Sigmoid colon (tissue), 7 donors: Measurements from ENCODE around the gene DMBT1. TPM values are rescaled to one million over a fixed set of nuclear protein-coding genes. Genes with fewer than 3 reads are reported as not detected.

Experiments
- DNase-seq: peaks from one replicate; pipeline ENCODE4 v3.0.0-alpha.2; 2019
- H3K27ac ChIP-seq, 4 donors: fragments of 200-600 bp; sonication (generic); one replicate each; pipeline ENCODE4 v1.5.1; 2016 to 2019; ENCODE audit warnings: mild to moderate bottlenecking in 1 of 4
- H3K27me3 ChIP-seq, 3 donors: fragments of 200-600 bp; sonication (generic); one replicate each; pipeline ENCODE4 v1.5.1; 2019; ENCODE audit warnings: mild to moderate bottlenecking in 1 of 3
- H3K36me3 ChIP-seq, 4 donors: fragments of 200-600 bp; sonication (generic); one replicate each; pipeline ENCODE4 v1.5.1; 2016 to 2019
- H3K4me1 ChIP-seq, 4 donors: fragments of 200-600 bp; sonication (generic); one replicate each; pipeline ENCODE4 v1.5.1; 2017 to 2019
- H3K4me3 ChIP-seq, 4 donors: fragments of 200-600 bp; sonication (generic); one replicate each; pipeline ENCODE4 v1.5.1; 2017 to 2019; ENCODE audit warnings: mild to moderate bottlenecking in 2 of 4, moderate library complexity in 1 of 4
- H3K9me3 ChIP-seq, 4 donors: fragments of 200-600 bp in 3 of 4; sonication (generic) in 3 of 4; one replicate each; pipeline versions ENCODE4 v1.5.1 to v1.6.1; 2013 to 2019
- CTCF ChIP-seq, 4 experiments: fragments of 450-650 bp in 3 of 4; fragments of 200-600 bp in 1 of 4; IDR thresholded peaks; one replicate each; pipeline ENCODE4 v1.5.1; 2016 to 2019; ENCODE audit warnings: antibody characterized with exemption in 4 of 4, mild to moderate bottlenecking in 3 of 4, moderate library complexity in 2 of 4
- EP300 ChIP-seq, 4 donors: sonication (generic); formaldehyde crosslinking; IDR thresholded peaks; one replicate each; pipeline ENCODE4 v1.6.1; 2017; ENCODE audit warnings: antibody characterized with exemption in 4 of 4
- POLR2A ChIP-seq, 2 donors: fragments of 450-650 bp; IDR thresholded peaks; one replicate each; pipeline ENCODE4 v1.6.1; 2016; ENCODE audit warnings: antibody characterized with exemption in 2 of 2, mild to moderate bottlenecking in 2 of 2, moderate library complexity in 2 of 2
- POLR2AphosphoS5 ChIP-seq, 4 donors: sonication (generic); formaldehyde crosslinking; IDR thresholded peaks; one replicate each; pipeline ENCODE4 v1.6.1; 2017; ENCODE audit warnings: antibody characterized with exemption in 4 of 4
- WGBS, 2 donors: extraction: QIAGEN DNeasy Blood & Tissue Kit; methylation state at CpG; one replicate each; pipeline ENCODE4 v1.1.7; 2013; 5-methylcytosine and 5-hydroxymethylcytosine counted together
- intact Hi-C: fragments of 100-400 bp; cut with DNase I; formaldehyde crosslinking; loops from one replicate; pipeline ENCODE4 v1.15.1; 2023
- polyA plus RNA-seq, 3 donors: library from polyadenylated mRNA; stranded (reverse); fragments of 200-250 nt; gene quantifications; one replicate each; pipeline ENCODE4 v1.2.3, GENCODE V29; 2013
- total RNA-seq, 4 donors: library from RNA; depleted of rRNA; stranded (reverse); fragments of >200 nt; gene quantifications; one replicate each; pipeline ENCODE4 v1.1.0, GENCODE V29; 2016
- donor health status: healthy with polysubstance abuse.
- donor health status: Bipolar disorder and iron deficiency.
- donor health status: healthy.

DMBT1 gene
- total and polyA plus RNA-seq, 7 donors, result under 0.01 to 677 (median 1.2) TPM; not detected in 2

- Histone ChIP-seq H3K4me3 (no peak overlapping the region), H3K27ac (no peak overlapping the region), H3K27me3 (no peaks in the 10 kb centered on the region), H3K36me3 (no peaks in the 10 kb centered on the region), H3K4me1 (no peaks in the 10 kb centered on the region), H3K9me3 (no peaks in the 10 kb centered on the region)
- DNase-seq, result no peak
- TF ChIP-seq CTCF (IDR thresholded peaks at IDR 0.05) (no peak), POLR2AphosphoS5 (IDR thresholded peaks at IDR 0.05) (no peak), POLR2A (IDR thresholded peaks at IDR 0.05) (no peak), EP300 (IDR thresholded peaks at IDR 0.05) (no peak)
- intact Hi-C loops, result no loop called here
- 92 to 95% methylated on average over 2 of the region's 2 CpGs for WGBS, 2 donors
These were observed 23.0 kb upstream of the DMBT1 start for GRCh38 chr10:122537545-122537944.

- H3K4me3 ChIP-seq, result no peak overlapping the region
- intact Hi-C loops, result no loop called here
- no peaks in the 10 kb centered on the region for H3K36me3 ChIP-seq
- no peak overlapping the region for H3K27ac ChIP-seq
- 10 to 29% methylated on average over 4 of the region's 4 CpGs for WGBS, 2 donors
- H3K27me3 ChIP-seq, result no peaks in the 10 kb centered on the region
- H3K4me1 ChIP-seq, result no peaks in the 10 kb centered on the region
- no peak for TF ChIP-seq POLR2A (IDR thresholded peaks at IDR 0.05)
- TF ChIP-seq CTCF (IDR thresholded peaks at IDR 0.05), result no peak
- no peak for TF ChIP-seq POLR2AphosphoS5 (IDR thresholded peaks at IDR 0.05)
- no peak for TF ChIP-seq EP300 (IDR thresholded peaks at IDR 0.05)
- no peak for DNase-seq
- H3K9me3 ChIP-seq, result no peaks in the 10 kb centered on the region
These were observed 19.0 kb upstream of the DMBT1 start for GRCh38 chr10:122541541-122542002.

- 36 to 68% methylated on average over 10 of the region's 10 CpGs for WGBS, 2 donors
- no peak for DNase-seq
- H3K9me3 ChIP-seq, result no peaks in the 10 kb centered on the region
- TF ChIP-seq POLR2AphosphoS5 (IDR thresholded peaks at IDR 0.05) (no peak), POLR2A (IDR thresholded peaks at IDR 0.05) (no peak), CTCF (IDR thresholded peaks at IDR 0.05) (no peak), EP300 (IDR thresholded peaks at IDR 0.05) (no peak)
- H3K27ac ChIP-seq, result no peak overlapping the region
- no peaks in the 10 kb centered on the region for H3K36me3 ChIP-seq
- no peak overlapping the region for H3K4me3 ChIP-seq
- H3K4me1 ChIP-seq, result no peaks in the 10 kb centered on the region
- intact Hi-C loops, result no loop called here
- H3K27me3 ChIP-seq, result no peaks in the 10 kb centered on the region
These were observed 16.7 kb upstream of the DMBT1 start for GRCh38 chr10:122543676-122544445.

- Histone ChIP-seq H3K27me3 (no peaks in the 10 kb centered on the region), H3K9me3 (no peaks in the 10 kb centered on the region), H3K4me3 (no peak overlapping the region), H3K4me1 (no peaks in the 10 kb centered on the region), H3K36me3 (no peaks in the 10 kb centered on the region), H3K27ac (no peak overlapping the region)
- no peak for TF ChIP-seq CTCF (IDR thresholded peaks at IDR 0.05)
- TF ChIP-seq POLR2AphosphoS5 (IDR thresholded peaks at IDR 0.05), result no peak
- TF ChIP-seq POLR2A (IDR thresholded peaks at IDR 0.05), result no peak
- TF ChIP-seq EP300 (IDR thresholded peaks at IDR 0.05), result no peak
- intact Hi-C loops, result no loop called here
- 93% methylated on average over 8 of the region's 8 CpGs for WGBS, 2 donors
- DNase-seq, result no peak
These were observed 16.1 kb upstream of the DMBT1 start for GRCh38 chr10:122544493-122544892.
